A549 (cell line): ENCODE results near the gene LGR4.

Experiments
- BCL3 ChIP-seq: fragments of >200 bp; sonication (Bioruptor Twin); formaldehyde crosslinking; IDR thresholded peaks from 3 replicates; pipeline ENCODE4 v1.6.1; 2016
- CHD2 ChIP-seq: fragments of 150-350 bp; IDR thresholded peaks from 2 replicates; pipeline ENCODE4 v1.6.1; 2014; ENCODE audit warnings: low read length; ENCODE audit not compliant: partially characterized antibody
- JUN ChIP-seq, 2 experiments: fragments of >200 bp; sonication (Bioruptor Twin); formaldehyde crosslinking; IDR thresholded peaks; 2 replicates in 1 of 2; 3 replicates in 1 of 2; pipeline ENCODE4 v1.6.1; 2016 to 2017
- POLR2A ChIP-seq: IDR thresholded peaks from 2 replicates; pipeline ENCODE4 v1.6.1; 2012; ENCODE audit warnings: mild to moderate bottlenecking, low read length
- POLR2AphosphoS2 ChIP-seq: conservative IDR thresholded peaks from 2 replicates; pipeline ENCODE4 v1.6.1; 2012; ENCODE audit warnings: low read length, improper control_type of control experiment, inconsistent platforms
- RAD21 ChIP-seq, 2 experiments: fragments of >200 bp in 1 of 2; sonication (Bioruptor Twin) in 1 of 2; formaldehyde crosslinking in 1 of 2; IDR thresholded peaks in 1 of 2; conservative IDR thresholded peaks in 1 of 2; 2 replicates in 1 of 2; 3 replicates in 1 of 2; pipeline ENCODE4 v1.6.1; 2012 to 2018; ENCODE audit warnings: inconsistent platforms in 1 of 2
- RCOR1 ChIP-seq: fragments of 150-350 bp; IDR thresholded peaks from 2 replicates; pipeline ENCODE4 v1.6.1; 2014; ENCODE audit warnings: antibody characterized with exemption, low read length, low read depth

- TF ChIP-seq CHD2 = no peak
- TF ChIP-seq BCL3 = no peak
- no peak for TF ChIP-seq RAD21 (conservative IDR thresholded peaks at IDR 0.05 in 1 of 2, IDR thresholded peaks at IDR 0.05 in 1 of 2)
- TF ChIP-seq JUN (IDR thresholded peaks at IDR 0.05) = no peak
- no peak for TF ChIP-seq POLR2AphosphoS2
- TF ChIP-seq RCOR1 = no peak
- no peak for TF ChIP-seq POLR2A
Observed at GRCh38 chr11:27391331-27392015, 81.1 kb downstream of the LGR4 start.
